Measurements from ENCODE around the gene RTBDN. TPM values are rescaled to one million over a fixed set of nuclear protein-coding genes. Genes with fewer than 3 reads are reported as not detected.

Gene RTBDN
- total RNA-seq, 1 donor from 2014 or later = not detected

DNA sequence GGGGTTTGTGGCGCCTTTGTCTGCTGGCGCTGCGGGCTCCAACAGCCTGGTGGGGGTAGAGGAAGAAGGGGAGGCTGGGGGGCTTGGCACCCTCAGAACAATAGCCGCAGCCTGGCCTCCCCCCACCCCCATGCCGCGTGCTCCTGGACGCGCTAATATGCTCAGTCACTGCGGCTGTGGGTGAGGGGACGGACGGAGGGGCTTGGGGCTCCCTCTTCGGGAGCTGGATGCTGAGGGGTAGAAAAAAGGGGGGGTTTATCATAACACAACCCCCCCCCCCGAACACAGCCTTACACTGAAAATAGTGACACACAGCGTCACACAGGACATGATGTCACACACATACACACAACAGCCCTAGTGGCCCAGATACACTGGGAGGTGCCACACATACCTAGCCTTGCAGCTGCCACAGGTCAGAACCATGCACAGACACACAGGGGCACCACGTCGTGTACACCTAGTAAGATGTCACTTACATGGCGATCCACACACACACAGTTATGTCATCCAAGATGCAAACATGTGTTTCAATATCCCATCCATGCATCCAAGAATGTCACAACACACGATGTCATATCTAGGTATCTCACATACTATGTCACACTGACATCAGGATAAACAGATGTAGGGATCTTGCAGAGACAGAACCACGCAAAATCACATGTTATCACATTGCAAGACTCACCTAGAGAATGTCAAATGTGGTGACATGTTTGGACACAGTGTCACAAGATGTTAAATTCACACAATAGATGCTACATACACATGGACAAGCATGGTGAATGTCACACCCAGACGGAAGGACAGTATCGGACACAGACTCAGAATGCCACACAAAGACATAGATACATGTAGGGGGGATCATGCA, 4.7 kb upstream of the RTBDN start:
- Histone ChIP-seq H3K36me3 (no peaks in the 10 kb centered on the region), H3K4me1 (peaks cover 26% of the 10 kb centered on the region), H3K4me3 (peak overlapping the region; percentile 54), H3K27ac (replicated peaks) (no peak overlapping the region), H3K27me3 (ENCODE audit: low read depth) (peaks cover 100% of the 10 kb centered on the region), H3K9me3 (replicated peaks) (no peaks in the 10 kb centered on the region)
- TF ChIP-seq, protein P1, sequence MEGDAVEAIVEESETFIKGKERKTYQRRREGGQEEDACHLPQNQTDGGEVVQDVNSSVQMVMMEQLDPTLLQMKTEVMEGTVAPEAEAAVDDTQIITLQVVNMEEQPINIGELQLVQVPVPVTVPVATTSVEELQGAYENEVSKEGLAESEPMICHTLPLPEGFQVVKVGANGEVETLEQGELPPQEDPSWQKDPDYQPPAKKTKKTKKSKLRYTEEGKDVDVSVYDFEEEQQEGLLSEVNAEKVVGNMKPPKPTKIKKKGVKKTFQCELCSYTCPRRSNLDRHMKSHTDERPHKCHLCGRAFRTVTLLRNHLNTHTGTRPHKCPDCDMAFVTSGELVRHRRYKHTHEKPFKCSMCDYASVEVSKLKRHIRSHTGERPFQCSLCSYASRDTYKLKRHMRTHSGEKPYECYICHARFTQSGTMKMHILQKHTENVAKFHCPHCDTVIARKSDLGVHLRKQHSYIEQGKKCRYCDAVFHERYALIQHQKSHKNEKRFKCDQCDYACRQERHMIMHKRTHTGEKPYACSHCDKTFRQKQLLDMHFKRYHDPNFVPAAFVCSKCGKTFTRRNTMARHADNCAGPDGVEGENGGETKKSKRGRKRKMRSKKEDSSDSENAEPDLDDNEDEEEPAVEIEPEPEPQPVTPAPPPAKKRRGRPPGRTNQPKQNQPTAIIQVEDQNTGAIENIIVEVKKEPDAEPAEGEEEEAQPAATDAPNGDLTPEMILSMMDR (IDR thresholded peaks at IDR 0.05; ENCODE audit: borderline replicate concordance) = no peak
- intact Hi-C loops (cut with micrococcal nuclease) = no loop called here
- DNase-seq = no peak

DNA sequence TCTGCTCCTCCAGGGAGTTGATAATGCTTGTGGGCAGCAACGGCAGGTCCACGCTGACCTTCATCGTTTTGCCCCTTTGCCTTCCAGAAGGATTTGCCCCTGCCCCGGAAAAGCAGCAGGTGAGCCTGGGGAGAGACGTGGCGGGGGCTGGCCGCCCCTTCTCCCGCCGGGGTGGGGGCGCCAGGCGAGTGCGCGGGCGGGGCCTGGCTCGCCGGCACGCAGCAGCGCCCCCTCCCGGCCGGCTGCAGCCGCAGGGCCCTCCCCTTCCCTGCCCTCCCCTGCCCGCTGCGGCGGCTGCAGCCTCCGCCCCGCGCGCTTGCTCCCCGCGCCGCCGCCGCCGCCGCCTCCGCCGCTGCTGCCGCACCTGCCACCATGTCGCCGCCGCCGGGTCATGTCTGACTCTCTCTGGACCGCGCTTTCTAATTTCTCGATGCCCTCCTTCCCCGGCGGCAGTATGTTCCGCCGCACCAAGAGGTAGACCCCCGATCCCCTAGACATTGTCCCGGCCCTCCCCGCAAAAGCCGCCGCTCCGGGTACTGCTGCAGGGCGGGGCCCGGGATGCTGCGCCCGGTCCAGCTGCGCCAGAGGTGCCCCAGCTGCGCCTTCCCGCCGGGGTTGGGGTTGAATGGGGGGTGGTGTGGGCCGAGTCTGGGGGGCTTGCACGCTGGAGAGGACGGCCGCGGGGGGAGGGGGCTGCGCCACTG, 4.0 kb upstream of the RTBDN start, which contains the start of gene MAST1:
MAST1 (plus strand) TSS at position 334 of the 704 bp plus-strand sequence; CDS start at position 392, 58 bp downstream.
- intact Hi-C loops (cut with micrococcal nuclease) = no loop called here
- TF ChIP-seq, protein P1 (IDR thresholded peaks at IDR 0.05; ENCODE audit: borderline replicate concordance) = peak; percentile 63
- Histone ChIP-seq H3K4me3 (peak within 1 kb of the TSS; percentile 54), H3K9me3 (replicated peaks) (no peaks in the 10 kb centered on the region), H3K27me3 (ENCODE audit: low read depth) (peaks cover 100% of the 10 kb centered on the region), H3K36me3 (no peaks in the 10 kb centered on the region), H3K27ac (replicated peaks) (no peak within 1 kb of the TSS), H3K4me1 (peaks cover 33% of the 10 kb centered on the region)
- no peak for DNase-seq

DNA sequence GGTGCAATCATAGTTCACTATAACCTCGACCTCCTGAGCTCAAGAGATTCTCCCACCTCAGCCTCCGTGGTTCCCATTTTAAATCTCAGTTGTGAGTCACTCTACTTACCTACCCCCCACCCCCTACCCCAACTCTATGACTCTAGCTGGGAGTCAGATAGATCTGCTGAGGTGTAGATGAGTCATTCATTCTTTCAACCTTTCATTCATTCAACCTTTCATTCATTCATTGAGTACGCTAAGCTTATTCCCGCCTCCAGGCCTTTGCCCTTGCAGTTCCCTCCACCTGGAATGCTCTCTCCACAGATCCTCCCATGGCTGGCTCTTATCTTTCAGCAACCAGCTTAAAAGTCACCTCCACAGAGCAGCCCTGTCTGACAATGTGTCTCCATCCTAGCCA, 2.8 kb upstream of the RTBDN start:
- Histone ChIP-seq H3K4me3 (no peak overlapping the region), H3K36me3 (no peaks in the 10 kb centered on the region), H3K27me3 (ENCODE audit: low read depth) (peaks cover 100% of the 10 kb centered on the region), H3K4me1 (peaks cover 44% of the 10 kb centered on the region), H3K27ac (replicated peaks) (no peak overlapping the region), H3K9me3 (replicated peaks) (no peaks in the 10 kb centered on the region)
- DNase-seq = no peak
- TF ChIP-seq, protein P1 (IDR thresholded peaks at IDR 0.05; ENCODE audit: borderline replicate concordance) = no peak
- intact Hi-C loops (cut with micrococcal nuclease) = no loop called here

DNA sequence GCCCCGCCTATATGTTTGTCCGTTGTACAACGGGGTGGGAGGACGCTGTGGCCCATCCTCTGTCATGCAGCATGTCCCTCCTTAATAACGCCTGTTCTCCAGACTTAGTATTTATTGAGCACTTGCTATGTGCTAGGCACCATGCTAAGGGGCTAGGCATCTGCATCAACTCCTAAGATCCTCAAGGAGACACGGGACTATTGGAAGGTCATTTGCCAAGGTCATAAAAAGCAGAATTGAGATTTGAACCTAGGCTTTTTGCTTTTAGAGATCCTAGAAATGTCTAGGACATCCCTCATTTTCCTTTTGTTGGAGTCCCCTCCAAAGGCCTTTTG, 2.1 kb upstream of the RTBDN start:
- Histone ChIP-seq H3K4me1 (peaks cover 44% of the 10 kb centered on the region), H3K36me3 (no peaks in the 10 kb centered on the region), H3K27ac (replicated peaks) (no peak overlapping the region), H3K27me3 (ENCODE audit: low read depth) (peaks cover 100% of the 10 kb centered on the region), H3K4me3 (no peak overlapping the region), H3K9me3 (replicated peaks) (no peaks in the 10 kb centered on the region)
- no peak for DNase-seq
- TF ChIP-seq, protein P1 (IDR thresholded peaks at IDR 0.05; ENCODE audit: borderline replicate concordance) = no peak
- intact Hi-C loops (cut with micrococcal nuclease) = no loop called here

DNA sequence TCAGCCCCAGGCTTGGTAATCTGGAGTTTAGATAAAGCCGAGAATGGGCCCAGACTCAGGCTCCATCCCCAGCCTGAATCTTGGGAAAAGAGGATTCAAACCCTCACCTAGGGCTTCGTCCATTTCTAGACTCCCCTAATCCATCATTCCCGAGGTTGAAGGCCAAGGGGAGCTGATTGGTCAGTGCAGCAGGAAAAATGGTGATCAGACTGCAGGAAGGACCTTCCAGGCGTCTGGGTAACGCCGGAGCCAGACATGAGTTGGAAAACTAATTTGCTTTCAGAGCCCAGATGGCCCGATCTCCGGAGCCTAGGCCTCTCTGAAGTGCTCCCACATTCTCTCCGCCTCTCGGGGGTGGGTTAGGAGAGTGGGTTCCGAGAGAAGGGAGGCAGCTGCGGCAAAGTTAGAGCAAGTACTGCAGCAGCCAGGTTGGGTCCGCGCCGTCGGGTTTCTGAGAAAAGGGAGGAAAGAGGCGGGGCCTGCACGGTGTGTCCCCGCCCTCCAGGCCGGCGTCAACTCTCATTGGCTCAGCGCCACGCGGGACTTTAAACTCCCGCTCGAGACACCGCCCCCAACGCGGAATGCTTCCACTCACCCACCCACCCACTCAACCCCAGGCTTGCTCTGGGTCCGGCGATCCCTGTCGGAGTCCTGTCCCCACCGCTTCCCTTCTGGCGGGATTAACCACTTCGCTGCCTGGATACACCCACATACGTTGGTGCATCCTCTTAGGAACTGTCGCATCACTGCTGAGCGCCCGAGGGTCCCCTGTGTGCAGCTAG, 788 bp upstream of the RTBDN start:
- no peak overlapping the region for H3K27ac ChIP-seq (replicated peaks)
- intact Hi-C loops (cut with micrococcal nuclease) = no loop called here
- H3K4me3 ChIP-seq = no peak overlapping the region
- peaks cover 100% of the 10 kb centered on the region for H3K27me3 ChIP-seq (ENCODE audit: low read depth)
- H3K36me3 ChIP-seq = no peaks in the 10 kb centered on the region
- TF ChIP-seq, protein P1 (IDR thresholded peaks at IDR 0.05; ENCODE audit: borderline replicate concordance) = no peak
- H3K9me3 ChIP-seq (replicated peaks) = no peaks in the 10 kb centered on the region
- no peak for DNase-seq
- H3K4me1 ChIP-seq = peaks cover 31% of the 10 kb centered on the region
